CD14-positive monocyte (primary cell): ENCODE data around the gene NELFA. TPM values are rescaled to one million over a fixed set of nuclear protein-coding genes. Genes with fewer than 3 reads are reported as not detected.
A peak's percentile ranks its signal among the peaks of the same experiment; 100 is the strongest.

Experiments
- DNase-seq, 3 donors: peaks; one replicate each; pipeline ENCODE4 v3.0.0-alpha.2; 2011 to 2022
- H2AFZ ChIP-seq: 2 replicates; pipeline ENCODE4 v1.6.0; 2012; ENCODE audit warnings: mild to moderate bottlenecking, low read depth, low read length, inconsistent platforms; ENCODE audit not compliant: insufficient read depth, poor library complexity, severe bottlenecking
- H3K27ac ChIP-seq, 2 donors: 1 replicate in 1 of 2; 2 replicates in 1 of 2; pipeline ENCODE4 v1.5.1; 2012 to 2013; ENCODE audit warnings: low read length in 2 of 2, control low read depth in 1 of 2, inconsistent platforms in 1 of 2, low read depth in 1 of 2, mild to moderate bottlenecking in 1 of 2
- H3K27me3 ChIP-seq, 2 donors: one replicate each; pipeline versions ENCODE4 v1.6.0 to v1.6.1; 2011 to 2013; ENCODE audit warnings: low read length in 2 of 2; ENCODE audit not compliant: control insufficient read depth in 2 of 2, insufficient read depth in 2 of 2
- H3K36me3 ChIP-seq, 2 donors: replicated peaks in 1 of 2; 1 replicate in 1 of 2; 2 replicates in 1 of 2; pipeline versions ENCODE4 v1.5.1 to v1.6.1; 2012 to 2013; ENCODE audit warnings: low read length in 2 of 2, control low read depth in 1 of 2, inconsistent platforms in 1 of 2, mild to moderate bottlenecking in 1 of 2; ENCODE audit not compliant: insufficient read depth in 2 of 2, control insufficient read depth in 1 of 2
- H3K4me1 ChIP-seq, 2 donors: 1 replicate in 1 of 2; 2 replicates in 1 of 2; pipeline versions ENCODE4 v1.5.1 to v1.6.1; 2012 to 2013; ENCODE audit warnings: low read length in 2 of 2, control low read depth in 1 of 2, inconsistent platforms in 1 of 2, mild to moderate bottlenecking in 1 of 2, moderate library complexity in 1 of 2; ENCODE audit not compliant: insufficient read depth in 2 of 2, control insufficient read depth in 1 of 2
- H3K4me2 ChIP-seq: replicated peaks from 2 replicates; pipeline ENCODE3; 2012; ENCODE audit warnings: low read length, moderate library complexity, mild to moderate bottlenecking; ENCODE audit not compliant: poor library complexity, severe bottlenecking; ENCODE audit errors: extremely low read depth
- H3K4me3 ChIP-seq, 3 experiments: fragments of 200-600 bp in 1 of 3; sonication (generic) in 1 of 3; replicated peaks in 1 of 3; 1 replicate in 2 of 3; 2 replicates in 1 of 3; pipeline ENCODE4 v1.5.1; 2011 to 2013; ENCODE audit warnings: low read length in 3 of 3, mild to moderate bottlenecking in 3 of 3, control low read depth in 2 of 3, low read depth in 2 of 3, inconsistent platforms in 1 of 3, moderate library complexity in 1 of 3
- H3K79me2 ChIP-seq: 2 replicates; pipeline ENCODE4 v1.6.0; 2012; ENCODE audit warnings: mild to moderate bottlenecking, control low read depth, inconsistent platforms, low read length, moderate library complexity; ENCODE audit not compliant: insufficient read depth
- H3K9ac ChIP-seq: 2 replicates; pipeline ENCODE4 v1.6.0; 2017; ENCODE audit warnings: low read length, mild to moderate bottlenecking; ENCODE audit not compliant: insufficient read depth, poor library complexity, severe bottlenecking
- H3K9me3 ChIP-seq, 2 donors: replicated peaks in 1 of 2; 1 replicate in 1 of 2; 2 replicates in 1 of 2; pipeline versions ENCODE4 v1.5.1 to v1.6.1; 2012 to 2013; ENCODE audit warnings: low read length in 2 of 2, control low read depth in 1 of 2; ENCODE audit not compliant: control insufficient read depth in 1 of 2, insufficient read depth in 1 of 2
- H4K20me1 ChIP-seq: 2 replicates; pipeline ENCODE4 v1.6.0; 2012; ENCODE audit warnings: mild to moderate bottlenecking, low read length, control low read depth, moderate library complexity; ENCODE audit not compliant: insufficient read depth
- H3K27ac Mint-ChIP-seq, 7 donors: one replicate each; pipeline ENCODE4 v1.8.0; 2020; ENCODE audit warnings: mild to moderate bottlenecking in 7 of 7, mixed read lengths in 7 of 7, moderate library complexity in 6 of 7, inconsistent platforms in 2 of 7
- H3K27me3 Mint-ChIP-seq, 3 donors: one replicate each; pipeline ENCODE4 v1.8.0; 2021 to 2022; ENCODE audit warnings: low read depth in 3 of 3, mild to moderate bottlenecking in 3 of 3, mixed read lengths in 3 of 3, moderate library complexity in 3 of 3, inconsistent platforms in 1 of 3
- H3K36me3 Mint-ChIP-seq, 2 donors: one replicate each; pipeline ENCODE4 v1.8.0; 2020; ENCODE audit warnings: mixed read lengths in 2 of 2, inconsistent platforms in 1 of 2, mild to moderate bottlenecking in 1 of 2
- H3K4me1 Mint-ChIP-seq: one replicate; pipeline ENCODE4 v1.8.0; 2020; ENCODE audit warnings: mild to moderate bottlenecking, mixed read lengths
- H3K4me3 Mint-ChIP-seq, 2 donors: one replicate each; pipeline ENCODE4 v1.8.0; 2020; ENCODE audit warnings: mild to moderate bottlenecking in 2 of 2, mixed read lengths in 2 of 2, moderate library complexity in 1 of 2
- H3K9me3 Mint-ChIP-seq, 7 donors: one replicate each; pipeline ENCODE4 v1.8.0; 2020 to 2022; ENCODE audit warnings: mixed read lengths in 7 of 7, mild to moderate bottlenecking in 6 of 7, moderate library complexity in 6 of 7, inconsistent platforms in 2 of 7
- CTCF ChIP-seq: fragments of 200-600 bp; IDR thresholded peaks from one replicate; pipeline ENCODE4 v1.8.0; 2022; ENCODE audit warnings: antibody characterized with exemption, mild to moderate bottlenecking
- WGBS: methylation state at CpG from one replicate; pipeline ENCODE4 v1.1.5; 2013; ENCODE audit warnings: missing lambda C conversion rate; ENCODE audit not compliant: insufficient coverage; 5-methylcytosine and 5-hydroxymethylcytosine counted together
- intact Hi-C, 2 donors: fragments of 100-400 bp; cut with micrococcal nuclease; formaldehyde crosslinking; loops; one replicate each; pipeline versions ENCODE4 v1.15.0 to v1.15.1; 2023
- polyA plus RNA-seq, 3 donors: library from polyadenylated mRNA; depleted of rRNA in 1 of 3; unstranded in 2 of 3; stranded (reverse) in 1 of 3; fragments of 300-500 nt in 2 of 3; fragments of >200 nt in 1 of 3; fragmentation: Illumina TruSeq in 2 of 3; gene quantifications; 1 replicate in 2 of 3; 2 replicates in 1 of 3; pipeline ENCODE4 v1.2.3, GENCODE V29; 2012 to 2021

NELFA gene
- polyA plus RNA-seq, 3 donors = 10.0 to 22.1 (median 10.5) TPM

DNA sequence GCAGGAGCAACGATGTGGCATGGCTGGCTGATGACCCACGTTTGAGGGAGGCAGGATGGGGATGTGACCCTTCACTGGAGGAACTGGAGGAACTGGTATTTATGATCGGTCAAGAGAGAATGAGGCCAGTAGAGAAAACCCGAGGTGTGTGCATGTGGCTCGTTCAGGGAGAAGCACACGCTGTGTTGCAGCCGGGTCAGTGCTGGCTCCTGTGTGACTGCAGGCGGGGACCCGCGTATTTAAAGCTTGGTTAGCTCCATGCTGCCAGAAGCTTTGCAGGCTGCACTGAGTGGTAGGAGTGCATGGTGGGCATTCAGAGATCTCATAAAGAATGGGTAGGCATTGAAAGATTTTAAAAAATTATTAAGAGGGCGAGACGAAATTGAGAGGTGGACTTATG, 52.1 kb downstream of the NELFA start:
- Histone ChIP-seq H3K27me3 (no peaks in the 10 kb centered on the region), H3K4me2 (no peak overlapping the region), H4K20me1 (no peaks in the 10 kb centered on the region), H3K9me3 (no peaks in the 10 kb centered on the region), H3K9ac (no peak overlapping the region), H3K36me3 (peaks cover 79 to 97% of the 10 kb centered on the region in 2 donors), H3K27ac (no peak overlapping the region), H3K4me3 (no peak overlapping the region), H2AFZ (no peak overlapping the region), H3K79me2 (no peaks in the 10 kb centered on the region), H3K4me1 (no peaks in the 10 kb centered on the region)
- H3K4me1 Mint-ChIP-seq = no peaks in the 10 kb centered on the region
- H3K27me3 Mint-ChIP-seq = no peaks in the 10 kb centered on the region
- no peak for DNase-seq
- 96% methylated on average over 12 of the region's 12 CpGs for WGBS
- H3K36me3 Mint-ChIP-seq = peaks cover 78 to 99% of the 10 kb centered on the region in 2 donors
- peak overlapping the region in 3 of 7 donors; percentile 4 to 43 (median 37) for H3K27ac Mint-ChIP-seq
- no peak for TF ChIP-seq CTCF
- intact Hi-C loops = no loop called here
- H3K4me3 Mint-ChIP-seq = no peak overlapping the region
- H3K9me3 Mint-ChIP-seq = no peaks in the 10 kb centered on the region

GRCh38 chr4:1953335-1953734, 55.4 kb downstream of the NELFA start:
- H3K79me2 ChIP-seq = no peaks in the 10 kb centered on the region
- peaks cover 58 to 94% of the 10 kb centered on the region in 2 donors for H3K36me3 ChIP-seq
- H3K27me3 Mint-ChIP-seq = peaks cover 0 to 1% (median 0%) of the 10 kb centered on the region in 3 donors
- H3K27ac Mint-ChIP-seq = no peak overlapping the region
- no peak overlapping the region for H3K4me3 ChIP-seq
- no peaks in the 10 kb centered on the region for H3K27me3 ChIP-seq
- no peaks in the 10 kb centered on the region for H3K4me1 Mint-ChIP-seq
- H2AFZ ChIP-seq = no peak overlapping the region
- H3K36me3 Mint-ChIP-seq = peaks cover 62 to 96% of the 10 kb centered on the region in 2 donors
- no peak overlapping the region for H3K27ac ChIP-seq
- intact Hi-C loops = no loop called here
- no peaks in the 10 kb centered on the region for H3K4me1 ChIP-seq
- H3K9ac ChIP-seq = no peak overlapping the region
- TF ChIP-seq CTCF = no peak
- DNase-seq = no peak
- no peak overlapping the region for H3K4me3 Mint-ChIP-seq
- no peaks in the 10 kb centered on the region for H4K20me1 ChIP-seq
- H3K9me3 Mint-ChIP-seq = no peaks in the 10 kb centered on the region
- WGBS = 100% methylated on average over 5 of the region's 9 CpGs
- H3K9me3 ChIP-seq = no peaks in the 10 kb centered on the region
- H3K4me2 ChIP-seq = no peak overlapping the region
